HepG2 (cell line): Measurements from ENCODE around the gene MLYCD. TPM values are rescaled to one million over a fixed set of nuclear protein-coding genes. Genes with fewer than 3 reads are reported as not detected.
A peak's percentile ranks its signal among the peaks of the same experiment; 100 is the strongest.

Experiments used
- AGO2 ChIP-seq: fragments of 200-400 bp; formaldehyde crosslinking; optimal IDR thresholded peaks from 2 replicates; pipeline ENCODE3; 2017; ENCODE audit warnings: mild to moderate bottlenecking, low read depth, low read length, moderate library complexity
- ATF7 ChIP-seq, 2 experiments: fragments of 450-650 bp in 1 of 2; sonication (generic) in 1 of 2; formaldehyde crosslinking in 1 of 2; IDR thresholded peaks; 2 replicates each; pipeline versions ENCODE4 v1.4.0 to v1.6.1; 2016 to 2020; ENCODE audit warnings: antibody characterized with exemption in 1 of 2, mild to moderate bottlenecking in 1 of 2, missing genetic modification reagents in 1 of 2
- CSRNP2 ChIP-seq: sonication (generic); formaldehyde crosslinking; conservative IDR thresholded peaks from 2 replicates; pipeline ENCODE4 v1.8.0; 2022; ENCODE audit warnings: low read depth, missing genetic modification reagents
- ETV5 ChIP-seq: IDR thresholded peaks from 2 replicates; pipeline ENCODE4 v1.6.1; 2018; ENCODE audit warnings: missing biosample characterization, missing genetic modification reagents, inconsistent platforms, borderline replicate concordance
- HNF1B ChIP-seq: sonication (generic); formaldehyde crosslinking; IDR thresholded peaks from 2 replicates; pipeline ENCODE4 v1.5.1; 2020; ENCODE audit warnings: mild to moderate bottlenecking, moderate library complexity, missing genetic modification reagents
- HNRNPL ChIP-seq: fragments of 200-400 bp; formaldehyde crosslinking; IDR thresholded peaks from 2 replicates; pipeline ENCODE4 v1.6.1; 2017; ENCODE audit warnings: mild to moderate bottlenecking, low read depth, low read length
- JUND ChIP-seq: sonication (generic); formaldehyde crosslinking; IDR thresholded peaks from 2 replicates; pipeline ENCODE4 v1.8.0; 2022; ENCODE audit warnings: mild to moderate bottlenecking, missing genetic modification reagents
- KLF16 ChIP-seq, 2 experiments: sonication (generic) in 1 of 2; formaldehyde crosslinking in 1 of 2; IDR thresholded peaks; 2 replicates each; pipeline versions ENCODE4 v1.6.1 to v1.8.0; 2016 to 2023; ENCODE audit warnings: missing genetic modification reagents in 2 of 2, missing compliant biosample characterization in 1 of 2
- MED1 ChIP-seq: sonication (generic); formaldehyde crosslinking; IDR thresholded peaks from 2 replicates; pipeline ENCODE4 v1.4.0; 2020; ENCODE audit warnings: missing genetic modification reagents
- MEF2D ChIP-seq: sonication (generic); formaldehyde crosslinking; IDR thresholded peaks from 2 replicates; pipeline ENCODE4 v1.5.1; 2020; ENCODE audit warnings: mild to moderate bottlenecking, missing genetic modification reagents
- NCOA5 ChIP-seq: sonication (generic); formaldehyde crosslinking; IDR thresholded peaks from 2 replicates; pipeline ENCODE4 v1.4.0; 2020; ENCODE audit warnings: missing genetic modification reagents
- SIN3A ChIP-seq: IDR thresholded peaks from 2 replicates; pipeline ENCODE4 v1.6.1; 2011; ENCODE audit warnings: low read depth, mild to moderate bottlenecking, control low read depth, low read length, borderline replicate concordance
- STAG1 ChIP-seq: sonication (generic); formaldehyde crosslinking; IDR thresholded peaks from 2 replicates; pipeline ENCODE4 v1.4.0; 2020; ENCODE audit warnings: missing genetic modification reagents
- TEAD3 ChIP-seq: optimal IDR thresholded peaks from 2 replicates; pipeline ENCODE3; 2016; ENCODE audit warnings: borderline replicate concordance
- ZFAT ChIP-seq: sonication (generic); formaldehyde crosslinking; conservative IDR thresholded peaks from 2 replicates; pipeline ENCODE4 v1.8.1; 2023; ENCODE audit warnings: missing genetic modification reagents, inconsistent platforms
- ZNF501 ChIP-seq: sonication (generic); formaldehyde crosslinking; IDR thresholded peaks from 2 replicates; pipeline ENCODE4 v1.5.1; 2020; ENCODE audit warnings: mild to moderate bottlenecking, moderate library complexity, missing genetic modification reagents
- ZNF572 ChIP-seq: sonication (generic); formaldehyde crosslinking; IDR thresholded peaks from 2 replicates; pipeline ENCODE4 v1.5.1; 2020; ENCODE audit warnings: mild to moderate bottlenecking, missing genetic modification reagents
- ZNF580 ChIP-seq: IDR thresholded peaks from 2 replicates; pipeline ENCODE4 v1.6.1; 2016; ENCODE audit warnings: low read depth, borderline replicate concordance
- ZNF777 ChIP-seq: sonication (generic); formaldehyde crosslinking; IDR thresholded peaks from 2 replicates; pipeline ENCODE4 v1.4.0; 2020; ENCODE audit warnings: missing genetic modification reagents
- ZNF784 ChIP-seq: sonication (generic); formaldehyde crosslinking; IDR thresholded peaks from 2 replicates; pipeline ENCODE4 v1.5.1; 2020; ENCODE audit warnings: missing genetic modification reagents, mild to moderate bottlenecking, borderline replicate concordance
- ZNF883 ChIP-seq: sonication (generic); formaldehyde crosslinking; IDR thresholded peaks from 2 replicates; pipeline ENCODE4 v1.5.1; 2020; ENCODE audit warnings: mild to moderate bottlenecking, missing genetic modification reagents; ENCODE audit errors: not compliant biosample characterization
- ZNF891 ChIP-seq: sonication (generic); formaldehyde crosslinking; IDR thresholded peaks from 2 replicates; pipeline ENCODE4 v1.5.0; 2020; ENCODE audit warnings: mild to moderate bottlenecking, missing genetic modification reagents
- ZSCAN20 ChIP-seq: sonication (generic); formaldehyde crosslinking; IDR thresholded peaks from 2 replicates; pipeline ENCODE4 v1.4.0; 2020; ENCODE audit warnings: missing genetic modification reagents, mild to moderate bottlenecking, borderline replicate concordance
- polyA plus RNA-seq, 8 experiments: library from polyadenylated mRNA; depleted of rRNA in 3 of 8; stranded (reverse) in 7 of 8; unstranded in 1 of 8; fragments of >200 nt; fragmentation: Illumina TruSeq in 4 of 8; extraction: Trizol in 4 of 8; gene quantifications; 2 replicates each; pipeline versions ENCODE4 v1.2.1 to v1.2.3, GENCODE V29; 2011 to 2016; ENCODE audit warnings: low read depth in 4 of 8, missing spikeins in 1 of 8, mixed read lengths in 1 of 8; ENCODE audit not compliant: insufficient read depth in 1 of 8
- total RNA-seq, 5 experiments: library from RNA; depleted of rRNA; stranded (reverse); fragments of >200 nt; fragmentation: Illumina TruSeq; extraction: Trizol; gene quantifications; 2 replicates each; pipeline ENCODE4 v1.2.3, GENCODE V29; 2016; ENCODE audit warnings: low read depth in 1 of 5

The MLYCD gene
- total and polyA plus RNA-seq, 2 of the 13 experiments (the other 11 are each of a cell fraction or from before 2014, with no cell fraction given), result 1.8 to 4.0 TPM

- no peak for TF ChIP-seq ZNF501
- TF ChIP-seq HNF1B (CRISPR knock-in tag), result 0 out of 2 replicates have a peak, but pooled peaks have one; percentile 33
- 0 out of 2 replicates have a peak, but pooled peaks have one; percentile 21 for TF ChIP-seq SIN3A
- TF ChIP-seq ATF7 (IDR thresholded peaks at IDR 0.05), result no peak
- peak; percentile 37; the same call in 1 of the 2 replicates for TF ChIP-seq ATF7 (CRISPR knock-in tag; IDR thresholded peaks at IDR 0.05)
- TF ChIP-seq NCOA5 (CRISPR knock-in tag), result 0 out of 2 replicates have a peak, but pooled peaks have one; percentile 71
- 0 out of 2 replicates have a peak, but pooled peaks have one; percentile 43 for TF ChIP-seq ZNF891
- 0 out of 2 replicates have a peak, but pooled peaks have one; percentile 20 for TF ChIP-seq MEF2D (CRISPR knock-in tag)
- no peak for TF ChIP-seq ZNF883 (CRISPR knock-in tag)
- no peak for TF ChIP-seq ZNF784
- TF ChIP-seq TEAD3 (CRISPR knock-in tag), result peak; percentile 82
- TF ChIP-seq JUND (CRISPR knock-in tag), result peak; percentile 74; the same call in 1 of the 2 replicates
- no peak for TF ChIP-seq ZFAT (CRISPR knock-in tag)
- no peak for TF ChIP-seq ZNF572 (CRISPR knock-in tag)
- peak; percentile 14; the same call in 1 of the 2 replicates for TF ChIP-seq ZNF580 (CRISPR knock-in tag)
- peak; percentile 36; the same call in 1 of the 2 replicates for TF ChIP-seq ETV5 (CRISPR knock-in tag)
- 0 out of 2 replicates have a peak, but pooled peaks have one; percentile 34 for TF ChIP-seq ZSCAN20 (CRISPR knock-in tag)
- TF ChIP-seq KLF16 (CRISPR knock-in tag; IDR thresholded peaks at IDR 0.05), result no peak; a peak in 1 of 4 replicates
- TF ChIP-seq ZNF777 (CRISPR knock-in tag), result no peak
- TF ChIP-seq AGO2, result peak; percentile 35
- 0 out of 2 replicates have a peak, but pooled peaks have one; percentile 32 for TF ChIP-seq MED1
- 0 out of 2 replicates have a peak, but pooled peaks have one; percentile 24 for TF ChIP-seq STAG1 (CRISPR knock-in tag)
- 0 out of 2 replicates have a peak, but pooled peaks have one; percentile 20 for TF ChIP-seq HNRNPL
- TF ChIP-seq CSRNP2, result no peak
Observed at GRCh38 chr16:83954577-83955016, 55.7 kb downstream of the MLYCD start (continued).
